ENCODE data around the gene GULP1. TPM values are rescaled to one million over a fixed set of nuclear protein-coding genes. Genes with fewer than 3 reads are reported as not detected.

Gene GULP1
- total RNA-seq, 1 experiment from 2014 or later = 140 TPM

DNA sequence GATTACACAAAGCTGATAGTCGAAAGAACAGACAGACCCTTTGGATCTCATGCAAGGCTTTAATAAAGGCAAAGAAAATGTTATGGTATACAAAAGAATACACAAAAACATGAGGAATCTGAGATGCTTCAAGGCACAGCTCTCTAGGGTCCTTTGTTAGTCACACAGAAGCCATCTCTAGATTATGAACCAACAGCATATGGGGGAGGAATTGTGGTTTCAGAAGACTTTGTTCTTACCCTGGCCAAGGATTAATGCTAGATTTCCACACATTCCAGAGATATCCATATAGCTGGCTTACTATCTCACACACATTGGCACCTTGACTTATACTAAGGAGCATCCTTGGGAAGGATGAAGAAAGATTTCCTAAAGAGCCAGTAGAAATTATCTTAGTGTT is 206.1 kb downstream of the GULP1 start:
- peaks cover 5 to 7% of the 10 kb centered on the region in 2 experiments for H3K4me1 Mint-ChIP-seq
- H3K36me3 Mint-ChIP-seq (ENCODE audit: insufficient read depth in 1 of 3, low read depth in 3 of 3) = peaks cover 0 to 16% (median 15%) of the 10 kb centered on the region in 3 experiments; a peak in 4 of 7 replicates
- no peak overlapping the region for H3K4me3 Mint-ChIP-seq
- Histone ChIP-seq H3K9ac (ENCODE audit: extremely low read depth, insufficient read length, low read length) (no peak overlapping the region), H3K14ac (ENCODE audit: insufficient read depth, low read length) (no peak overlapping the region), H2BK5ac (ENCODE audit: insufficient read length, low read length) (no peak overlapping the region), H2BK15ac (ENCODE audit: low read depth, low read length) (no peak overlapping the region), H2AFZ (ENCODE audit: low read length) (no peak overlapping the region), H4K5ac (ENCODE audit: insufficient read length, low read depth, low read length) (no peak overlapping the region), H3K23me2 (ENCODE audit: insufficient read length, low read depth, low read length, poor library complexity, severe bottlenecking) (no peaks in the 10 kb centered on the region), H3K27me3 (ENCODE audit: insufficient read depth, low read length) (no peaks in the 10 kb centered on the region), H4K20me1 (ENCODE audit: control insufficient read depth, insufficient read depth, insufficient read length) (no peaks in the 10 kb centered on the region), H4K91ac (ENCODE audit: insufficient read length, low read depth, low read length) (no peak overlapping the region), H3K4me2 (ENCODE audit: insufficient read depth, insufficient read length, low read length) (no peak overlapping the region), H2BK20ac (ENCODE audit: low read depth, low read length, poor library complexity, severe bottlenecking) (no peak overlapping the region), H3K23ac (ENCODE audit: insufficient read length, low read depth, low read length) (no peak overlapping the region), H3K56ac (ENCODE audit: insufficient read length, low read depth, low read length) (no peak overlapping the region), H3T11ph (ENCODE audit: low read length) (no peak overlapping the region), H2AK5ac (ENCODE audit: insufficient read length, low read length) (no peak overlapping the region), H4K8ac (replicated peaks; ENCODE audit: insufficient read length, low read depth, low read length) (no peak overlapping the region), H3K79me1 (ENCODE audit: insufficient read depth, low read depth, low read length, poor library complexity, severe bottlenecking) (no peaks in the 10 kb centered on the region), H2BK12ac (ENCODE audit: insufficient read length, low read depth, low read length) (no peak overlapping the region), H2BK120ac (ENCODE audit: low read depth, low read length, poor library complexity, severe bottlenecking) (no peak overlapping the region), H3K4me1 (ENCODE audit: insufficient read depth, low read length) (no peaks in the 10 kb centered on the region), H3K4ac (ENCODE audit: low read depth, low read length) (no peak overlapping the region), H3K79me2 (ENCODE audit: insufficient read depth, low read length) (0 out of 2 replicates have a peak, but pooled peaks cover 2% of the 10 kb centered on the region), H3K9me3 (ENCODE audit: control insufficient read depth, low read depth, low read length) (no peaks in the 10 kb centered on the region), H3K18ac (ENCODE audit: insufficient read length, low read depth, low read length) (no peak overlapping the region), H3K27ac (ENCODE audit: insufficient read length, low read depth, low read length) (no peak overlapping the region)
- H3K27me3 Mint-ChIP-seq (ENCODE audit: low read depth) = no peaks in the 10 kb centered on the region
- H3K27ac Mint-ChIP-seq = no peak overlapping the region
- DNase-seq = no peak
- no peaks in the 10 kb centered on the region for H3K9me3 Mint-ChIP-seq
- WGBS (ENCODE audit: extremely low coverage, insufficient read length, low lambda C conversion rate) = no CpG with 5 or more reads among the region's 1 CpG
- TF ChIP-seq, protein P1, sequence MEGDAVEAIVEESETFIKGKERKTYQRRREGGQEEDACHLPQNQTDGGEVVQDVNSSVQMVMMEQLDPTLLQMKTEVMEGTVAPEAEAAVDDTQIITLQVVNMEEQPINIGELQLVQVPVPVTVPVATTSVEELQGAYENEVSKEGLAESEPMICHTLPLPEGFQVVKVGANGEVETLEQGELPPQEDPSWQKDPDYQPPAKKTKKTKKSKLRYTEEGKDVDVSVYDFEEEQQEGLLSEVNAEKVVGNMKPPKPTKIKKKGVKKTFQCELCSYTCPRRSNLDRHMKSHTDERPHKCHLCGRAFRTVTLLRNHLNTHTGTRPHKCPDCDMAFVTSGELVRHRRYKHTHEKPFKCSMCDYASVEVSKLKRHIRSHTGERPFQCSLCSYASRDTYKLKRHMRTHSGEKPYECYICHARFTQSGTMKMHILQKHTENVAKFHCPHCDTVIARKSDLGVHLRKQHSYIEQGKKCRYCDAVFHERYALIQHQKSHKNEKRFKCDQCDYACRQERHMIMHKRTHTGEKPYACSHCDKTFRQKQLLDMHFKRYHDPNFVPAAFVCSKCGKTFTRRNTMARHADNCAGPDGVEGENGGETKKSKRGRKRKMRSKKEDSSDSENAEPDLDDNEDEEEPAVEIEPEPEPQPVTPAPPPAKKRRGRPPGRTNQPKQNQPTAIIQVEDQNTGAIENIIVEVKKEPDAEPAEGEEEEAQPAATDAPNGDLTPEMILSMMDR (conservative IDR thresholded peaks at IDR 0.05) = no peak
